Lung (tissue), 12 donors: Measurements from ENCODE around the gene ZFAND3. TPM values are rescaled to one million over a fixed set of nuclear protein-coding genes. Genes with fewer than 3 reads are reported as not detected.

Experiments used
- ATAC-seq: fragments of 200-7000 bp; cut with Tn5 transposase; one replicate; pipeline ENCODE4 v1.9.1; 2020; ENCODE audit warnings: moderate number of reproducible peaks; ENCODE audit not compliant: insufficient read depth, low FRiP score
- DNase-seq, 3 donors: peaks; one replicate each; pipeline ENCODE4 v3.0.0-alpha.2; 2013 to 2017
- H3K27ac ChIP-seq, 2 donors: one replicate each; pipeline ENCODE4 v1.5.1; 2013; ENCODE audit warnings: mild to moderate bottlenecking in 2 of 2, moderate library complexity in 2 of 2, control low read depth in 1 of 2, inconsistent platforms in 1 of 2, low read depth in 1 of 2, low read length in 1 of 2
- H3K27me3 ChIP-seq, 3 donors: one replicate each; pipeline ENCODE4 v1.5.1; 2013; ENCODE audit warnings: low read length in 2 of 3; ENCODE audit not compliant: control insufficient read depth in 3 of 3, insufficient read depth in 3 of 3
- H3K36me3 ChIP-seq, 4 donors: one replicate each; pipeline ENCODE4 v1.5.1; 2013; ENCODE audit warnings: low read length in 4 of 4, mild to moderate bottlenecking in 1 of 4, moderate library complexity in 1 of 4; ENCODE audit not compliant: control insufficient read depth in 4 of 4, insufficient read depth in 4 of 4
- H3K4me1 ChIP-seq, 5 donors: one replicate each; pipeline ENCODE4 v1.5.1; 2013; ENCODE audit warnings: low read length in 5 of 5, mild to moderate bottlenecking in 2 of 5, moderate library complexity in 1 of 5; ENCODE audit not compliant: control insufficient read depth in 5 of 5, insufficient read depth in 5 of 5
- H3K4me3 ChIP-seq: one replicate; pipeline ENCODE4 v1.5.1; 2013; ENCODE audit warnings: mild to moderate bottlenecking, control low read depth, moderate library complexity
- H3K9ac ChIP-seq, 2 donors: one replicate each; pipeline ENCODE4 v1.5.1; 2013; ENCODE audit warnings: low read length in 2 of 2, control low read depth in 1 of 2; ENCODE audit not compliant: insufficient read depth in 1 of 2
- H3K9me3 ChIP-seq, 4 donors: one replicate each; pipeline ENCODE4 v1.5.1; 2013; ENCODE audit warnings: low read length in 3 of 4, mild to moderate bottlenecking in 1 of 4, moderate library complexity in 1 of 4; ENCODE audit not compliant: control insufficient read depth in 4 of 4, insufficient read depth in 3 of 4
- CTCF ChIP-seq: IDR thresholded peaks from 2 replicates; pipeline ENCODE4 v1.5.1; 2012; ENCODE audit warnings: mild to moderate bottlenecking; ENCODE audit errors: control extremely low read depth, extremely low read depth
- WGBS, 2 donors: extraction: QIAGEN DNeasy Blood & Tissue Kit; methylation state at CpG; one replicate each; pipeline ENCODE4 v1.1.7; 2013; 5-methylcytosine and 5-hydroxymethylcytosine counted together
- polyA plus RNA-seq, 2 donors: library from polyadenylated mRNA; stranded (reverse); fragments of 200-250 nt; gene quantifications; one replicate each; pipeline ENCODE4 v1.2.1, GENCODE V29; 2013
- total RNA-seq, 2 donors: library from RNA; depleted of rRNA in 1 of 2; stranded (reverse); fragments of >200 nt in 1 of 2; gene quantifications; one replicate each; pipeline ENCODE4 v1.2.1, GENCODE V29; 2014 to 2021
- donor health status: control.
- donor health status: control.
- donor health status: Bipolar disorder and iron deficiency.
- donor health status: healthy.
- donor health status: DM: yes; HTN: yes; CAD: no.

Gene ZFAND3
- total and polyA plus RNA-seq, 4 donors, result 27.6 to 63.6 (median 51.3) TPM

- ATAC-seq (no peak), DNase-seq (no peak)
- H3K27me3 ChIP-seq, result no peaks in the 10 kb centered on the region
- 80 to 86% methylated on average over 32 of the region's 32 CpGs for WGBS, 2 donors
- no peaks in the 10 kb centered on the region for H3K9me3 ChIP-seq
- peaks cover 0 to 12% (median 2%) of the 10 kb centered on the region in 4 donors for H3K36me3 ChIP-seq
- H3K4me3 ChIP-seq, result no peak overlapping the region
- H3K4me1 ChIP-seq, result no peaks in the 10 kb centered on the region
- no peak for TF ChIP-seq CTCF
- H3K9ac ChIP-seq, result no peak overlapping the region
- H3K27ac ChIP-seq, result no peak overlapping the region
Measured at GRCh38 chr6:38176797-38177751, 357.5 kb downstream of the ZFAND3 start.

GRCh38 chr6:38177882-38178583, 358.5 kb downstream of the ZFAND3 start:
- Histone ChIP-seq H3K4me1 (no peaks in the 10 kb centered on the region), H3K27me3 (no peaks in the 10 kb centered on the region), H3K9me3 (no peaks in the 10 kb centered on the region), H3K27ac (no peak overlapping the region), H3K9ac (no peak overlapping the region), H3K36me3 (peaks cover 0 to 16% (median 2%) of the 10 kb centered on the region in 4 donors), H3K4me3 (no peak overlapping the region)
- no peak for TF ChIP-seq CTCF
- ATAC-seq, result no peak
- WGBS, 2 donors, result 93 to 94% methylated on average over 14 of the region's 14 CpGs
- no peak for DNase-seq

GRCh38 chr6:38178584-38178886, 359.0 kb downstream of the ZFAND3 start:
- DNase-seq (no peak), ATAC-seq (no peak)
- H3K9ac ChIP-seq, result no peak overlapping the region
- H3K4me1 ChIP-seq, result no peaks in the 10 kb centered on the region
- no peak overlapping the region for H3K4me3 ChIP-seq
- peaks cover 0 to 14% (median 1%) of the 10 kb centered on the region in 4 donors for H3K36me3 ChIP-seq
- 95 to 100% methylated on average over 2 of the region's 2 CpGs for WGBS, 2 donors
- H3K27me3 ChIP-seq, result no peaks in the 10 kb centered on the region
- no peaks in the 10 kb centered on the region for H3K9me3 ChIP-seq
- no peak overlapping the region for H3K27ac ChIP-seq
- TF ChIP-seq CTCF, result no peak
